Progenitor cell of endocrine pancreas (in vitro differentiated cells): ENCODE data around the gene DCTN3. TPM values are rescaled to one million over a fixed set of nuclear protein-coding genes. Genes with fewer than 3 reads are reported as not detected.
A peak's percentile ranks its signal among the peaks of the same experiment; 100 is the strongest.

Experiments used
- DNase-seq: peaks from one replicate; pipeline ENCODE4 v3.0.0; 2021; ENCODE audit warnings: low spot score; ENCODE audit not compliant: unreplicated experiment
- H3K27ac Mint-ChIP-seq: 2 replicates; pipeline ENCODE4 v1.8.0; 2021; ENCODE audit warnings: mild to moderate bottlenecking, moderate library complexity, mixed read lengths
- H3K27me3 Mint-ChIP-seq: 2 replicates; pipeline ENCODE4 v1.8.0; 2021; ENCODE audit warnings: mixed read lengths
- H3K36me3 Mint-ChIP-seq: 2 replicates; pipeline ENCODE4 v1.8.0; 2022; ENCODE audit warnings: mixed read lengths; ENCODE audit not compliant: insufficient read depth
- H3K4me1 Mint-ChIP-seq: 2 replicates; pipeline ENCODE4 v1.8.0; 2021; ENCODE audit warnings: low read depth, mixed read lengths
- H3K4me3 Mint-ChIP-seq: 2 replicates; pipeline ENCODE4 v1.8.0; 2021; ENCODE audit warnings: low read depth, mild to moderate bottlenecking, moderate library complexity, mixed read lengths
- H3K9me3 Mint-ChIP-seq: 2 replicates; pipeline ENCODE4 v1.8.0; 2021; ENCODE audit warnings: low read depth, mixed read lengths
- long read RNA-seq: library from polyadenylated mRNA; unstranded; transcript quantifications from one replicate; pipeline ENCODE4 v2.0.0, GENCODE V29; 2020
- total RNA-seq: library from RNA; stranded (reverse); gene quantifications from 2 replicates; pipeline ENCODE4 v1.2.1, GENCODE V29; 2021
- TF ChIP-seq, protein P1 (sequence below): fragments of 200-600 bp; sonication (generic); IDR thresholded peaks from one replicate; pipeline ENCODE4 v1.5.0; 2021; ENCODE audit warnings: antibody characterized with exemption, mild to moderate bottlenecking; ENCODE audit not compliant: unreplicated experiment

The DCTN3 gene
- total RNA-seq, result 101 and 102 TPM in 2 replicates
- long read RNA-seq, transcript DCTN3-201 (7 exons, 808 nt), result major isoform, 25 of 40 reads
- long read RNA-seq, partial matches to known transcripts, result 2 of 40 reads
- long read RNA-seq, other reads (novel, unspliced or antisense), result 12 of 40 reads

DNA sequence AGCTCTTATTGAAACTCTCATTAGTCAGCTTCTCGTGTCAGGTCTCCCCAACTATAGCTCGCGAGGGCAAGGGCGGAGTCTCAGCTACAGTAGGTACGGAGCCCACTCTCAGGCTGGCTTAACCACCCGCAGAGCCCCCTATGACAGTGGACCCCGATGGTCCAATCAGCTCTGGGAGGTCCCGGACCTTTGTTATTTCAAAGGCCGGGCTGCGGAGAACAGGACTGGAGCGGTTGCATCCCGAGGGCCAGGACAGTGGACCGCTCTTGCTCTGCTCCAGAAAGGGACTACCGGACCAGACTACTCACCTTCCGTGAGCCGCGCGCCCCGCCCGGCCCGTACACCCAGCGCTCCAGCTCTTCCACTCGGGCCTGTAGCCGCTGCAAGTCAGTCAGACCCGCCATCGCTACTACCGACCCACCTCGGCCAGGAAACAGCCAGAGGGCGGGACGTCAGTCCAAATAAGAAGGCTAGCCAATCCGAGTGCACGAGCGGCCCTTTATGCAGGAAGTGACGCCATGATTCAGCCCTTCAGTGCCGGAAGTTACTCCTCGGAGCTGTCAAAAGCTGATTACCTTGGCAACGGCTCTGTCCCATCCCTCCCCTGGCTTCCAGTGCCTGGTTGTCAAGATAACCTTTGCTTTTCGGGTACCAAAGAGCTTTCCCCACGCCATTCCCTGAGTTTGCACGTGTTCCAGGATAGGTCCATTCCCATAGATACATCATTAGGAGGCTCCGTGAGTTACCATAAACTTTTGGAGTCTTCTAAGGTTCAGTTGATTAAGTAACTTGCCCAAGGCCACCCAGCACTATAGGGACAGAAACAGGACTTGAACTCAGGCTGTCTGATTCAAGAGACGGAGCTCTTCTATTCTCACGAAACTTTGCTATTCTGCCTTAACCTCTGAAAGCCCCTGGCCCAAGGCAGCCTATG, at the start of gene DCTN3:
Gene DCTN3, minus strand, starts transcription at position 435 of the 934 bp plus-strand sequence. Its CDS starts 31 bp downstream, at position 404.
- peaks cover 8% of the 10 kb centered on the region for H3K36me3 Mint-ChIP-seq
- peak within 1 kb of the TSS; percentile 91 for H3K4me3 Mint-ChIP-seq
- TF ChIP-seq, protein P1, sequence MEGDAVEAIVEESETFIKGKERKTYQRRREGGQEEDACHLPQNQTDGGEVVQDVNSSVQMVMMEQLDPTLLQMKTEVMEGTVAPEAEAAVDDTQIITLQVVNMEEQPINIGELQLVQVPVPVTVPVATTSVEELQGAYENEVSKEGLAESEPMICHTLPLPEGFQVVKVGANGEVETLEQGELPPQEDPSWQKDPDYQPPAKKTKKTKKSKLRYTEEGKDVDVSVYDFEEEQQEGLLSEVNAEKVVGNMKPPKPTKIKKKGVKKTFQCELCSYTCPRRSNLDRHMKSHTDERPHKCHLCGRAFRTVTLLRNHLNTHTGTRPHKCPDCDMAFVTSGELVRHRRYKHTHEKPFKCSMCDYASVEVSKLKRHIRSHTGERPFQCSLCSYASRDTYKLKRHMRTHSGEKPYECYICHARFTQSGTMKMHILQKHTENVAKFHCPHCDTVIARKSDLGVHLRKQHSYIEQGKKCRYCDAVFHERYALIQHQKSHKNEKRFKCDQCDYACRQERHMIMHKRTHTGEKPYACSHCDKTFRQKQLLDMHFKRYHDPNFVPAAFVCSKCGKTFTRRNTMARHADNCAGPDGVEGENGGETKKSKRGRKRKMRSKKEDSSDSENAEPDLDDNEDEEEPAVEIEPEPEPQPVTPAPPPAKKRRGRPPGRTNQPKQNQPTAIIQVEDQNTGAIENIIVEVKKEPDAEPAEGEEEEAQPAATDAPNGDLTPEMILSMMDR, result no peak
- H3K27ac Mint-ChIP-seq, result peak within 1 kb of the TSS; percentile 91
- H3K4me1 Mint-ChIP-seq, result peaks cover 20% of the 10 kb centered on the region
- H3K9me3 Mint-ChIP-seq, result no peaks in the 10 kb centered on the region
- DNase-seq, result peak; percentile 67
- no peaks in the 10 kb centered on the region for H3K27me3 Mint-ChIP-seq

DNA sequence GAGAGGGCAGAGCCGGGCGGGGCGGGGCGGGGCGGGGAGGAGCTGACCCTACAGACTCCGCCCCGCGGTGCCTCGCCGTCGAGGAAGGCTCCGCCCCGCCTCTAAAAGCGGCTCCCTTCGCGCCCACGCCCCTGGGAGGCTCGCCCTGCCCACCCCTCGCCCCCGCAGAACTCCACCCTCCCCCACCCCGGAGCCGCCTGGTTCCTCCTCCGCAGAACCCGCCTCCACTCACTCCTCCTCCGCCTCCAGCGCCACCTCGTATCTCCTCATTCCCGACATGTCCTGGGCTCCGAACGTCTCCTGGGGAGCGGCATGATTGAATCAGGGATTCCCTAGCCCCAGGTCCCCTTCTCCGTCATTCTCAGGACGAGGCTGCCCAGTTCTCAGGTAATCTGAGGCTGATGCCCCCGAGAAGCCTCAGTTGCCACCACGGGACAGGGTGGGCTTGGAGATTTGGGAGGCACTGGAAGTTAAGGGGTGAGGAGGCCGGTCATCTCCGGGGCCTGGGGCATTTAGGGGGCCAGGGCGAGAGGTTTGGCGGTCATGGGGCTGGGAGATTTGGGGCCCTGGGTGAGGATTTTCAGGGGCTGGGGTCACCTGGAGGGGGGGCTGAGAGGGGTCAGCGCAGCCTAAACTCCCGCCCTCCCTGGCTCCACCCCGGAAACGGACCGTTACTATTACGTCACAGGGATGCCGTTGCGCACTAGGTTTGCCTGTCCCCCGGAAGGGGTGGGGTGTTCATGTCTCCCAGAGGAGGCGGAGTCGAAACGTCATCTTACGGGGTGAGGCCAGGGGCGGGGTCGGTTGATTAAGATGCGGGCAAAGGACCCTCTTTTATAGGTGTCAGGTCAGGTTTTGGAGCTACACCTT, 45.3 kb upstream of the DCTN3 start:
- Mint-ChIP-seq H3K27ac (peak overlapping the region; percentile 97), H3K27me3 (no peaks in the 10 kb centered on the region), H3K4me1 (peaks cover 4% of the 10 kb centered on the region), H3K9me3 (peaks cover 2% of the 10 kb centered on the region), H3K4me3 (peak overlapping the region; percentile 91), H3K36me3 (peaks cover 7% of the 10 kb centered on the region)
- TF ChIP-seq, protein P1, result no peak
- DNase-seq, result peak; percentile 87

DNA sequence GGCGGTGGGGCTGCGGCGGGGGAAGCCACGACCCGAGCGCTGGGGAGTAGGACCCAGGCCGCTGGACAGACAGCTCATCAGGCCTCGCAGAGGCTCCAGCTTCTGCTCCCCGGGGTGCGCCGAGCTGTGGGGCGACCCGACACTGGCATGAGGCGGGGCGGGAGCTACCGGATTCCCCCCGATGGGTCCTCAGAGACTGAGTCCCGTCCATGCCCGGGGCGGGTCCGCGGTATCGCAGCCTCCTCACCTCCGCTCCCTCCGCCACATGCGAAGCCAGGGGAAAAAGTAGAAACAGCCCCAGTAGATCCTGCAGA, 44.7 kb upstream of the DCTN3 start:
- TF ChIP-seq, protein P1, result no peak
- Mint-ChIP-seq H3K36me3 (peaks cover 7% of the 10 kb centered on the region), H3K4me3 (peak overlapping the region; percentile 91), H3K27me3 (no peaks in the 10 kb centered on the region), H3K9me3 (peaks cover 2% of the 10 kb centered on the region), H3K27ac (no peak overlapping the region), H3K4me1 (peaks cover 4% of the 10 kb centered on the region)
- DNase-seq, result peak; percentile 18

DNA sequence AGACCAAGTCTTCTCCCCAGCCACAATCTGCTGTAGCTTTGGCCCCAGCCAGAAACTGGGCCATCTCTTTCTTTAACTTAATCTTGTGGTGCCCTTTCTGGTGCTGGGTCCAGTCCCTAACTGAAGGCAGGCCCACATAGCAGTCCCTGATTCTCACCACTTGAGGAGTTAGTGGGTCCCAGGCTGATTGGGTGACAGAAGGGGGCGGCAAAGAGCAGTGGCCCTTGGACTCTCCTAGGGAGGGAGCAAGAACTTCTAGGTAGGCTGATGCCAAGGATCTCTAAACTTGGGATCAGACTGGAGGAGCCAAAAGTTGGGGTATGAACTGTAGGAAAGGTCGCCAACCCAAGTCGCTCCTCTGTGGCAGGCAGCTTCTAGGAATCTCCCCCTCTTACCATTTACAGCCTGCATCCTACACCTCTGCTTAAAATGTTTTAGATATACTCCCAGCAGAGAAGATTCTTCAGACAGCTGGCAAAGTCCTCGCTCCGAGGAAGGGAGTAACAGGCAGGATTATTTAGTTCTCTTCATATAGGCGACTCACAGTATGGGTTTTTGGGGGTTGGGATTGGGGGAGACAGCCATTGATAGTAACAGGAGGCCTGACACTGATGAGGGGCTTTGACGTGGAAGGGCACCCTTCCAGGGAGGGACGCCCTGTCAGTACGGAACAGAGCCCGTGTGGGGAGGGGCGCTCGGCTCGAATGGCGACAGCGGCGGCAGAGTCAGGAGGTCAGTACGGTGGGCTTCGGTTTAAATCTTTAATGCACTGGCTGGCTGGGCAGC, 44.2 kb upstream of the DCTN3 start:
- peaks cover 4% of the 10 kb centered on the region for H3K36me3 Mint-ChIP-seq
- DNase-seq, result peak; percentile 60
- H3K4me1 Mint-ChIP-seq, result peaks cover 4% of the 10 kb centered on the region
- H3K4me3 Mint-ChIP-seq, result peak overlapping the region; percentile 91
- TF ChIP-seq, protein P1, result peak; percentile 78
- H3K27me3 Mint-ChIP-seq, result no peaks in the 10 kb centered on the region
- peaks cover 2% of the 10 kb centered on the region for H3K9me3 Mint-ChIP-seq
- H3K27ac Mint-ChIP-seq, result peak overlapping the region; percentile 90
